ENCODE data around the gene PLEKHM3. TPM values are rescaled to one million over a fixed set of nuclear protein-coding genes. Genes with fewer than 3 reads are reported as not detected.

The PLEKHM3 gene
- total RNA-seq, 2 donors from 2014 or later, result 20.5 to 21.8 TPM

- no peaks in the 10 kb centered on the region for H3K27me3 ChIP-seq (replicated peaks; ENCODE audit: insufficient read depth)
- H3K36me3 ChIP-seq, result no peaks in the 10 kb centered on the region
- ATAC-seq (ENCODE audit: insufficient number of reproducible peaks, low FRiP score, low read depth), result no peak
- DNase-seq (ENCODE audit: low spot score), result no peak
- no peak overlapping the region for H3K27ac ChIP-seq
- no peak overlapping the region for H3K4me3 ChIP-seq
- no peaks in the 10 kb centered on the region for H3K9me3 ChIP-seq
- TF ChIP-seq CTCF (IDR thresholded peaks at IDR 0.05), result no peak
- no peaks in the 10 kb centered on the region for H3K4me1 ChIP-seq (ENCODE audit: control insufficient read depth in 1 of 2, low read depth in 2 of 2)
Measured at GRCh38 chr2:208013285-208014178, 11.8 kb downstream of the PLEKHM3 start.

- DNase-seq (ENCODE audit: low spot score), result no peak
- Histone ChIP-seq H3K4me1 (ENCODE audit: control insufficient read depth in 1 of 2, low read depth in 2 of 2) (no peaks in the 10 kb centered on the region), H3K27ac (no peak overlapping the region), H3K4me3 (no peak overlapping the region), H3K9me3 (no peaks in the 10 kb centered on the region), H3K27me3 (replicated peaks; ENCODE audit: insufficient read depth) (no peaks in the 10 kb centered on the region), H3K36me3 (no peaks in the 10 kb centered on the region)
- ATAC-seq (ENCODE audit: insufficient number of reproducible peaks, low FRiP score, low read depth), result no peak
- TF ChIP-seq CTCF (IDR thresholded peaks at IDR 0.05), result no peak
Measured at GRCh38 chr2:208012449-208012848, 12.9 kb downstream of the PLEKHM3 start.

GRCh38 chr2:208010506-208010905 lies 14.8 kb downstream of the PLEKHM3 start:
- Histone ChIP-seq H3K4me3 (no peak overlapping the region), H3K9me3 (no peaks in the 10 kb centered on the region), H3K27ac (no peak overlapping the region), H3K36me3 (no peaks in the 10 kb centered on the region), H3K4me1 (ENCODE audit: control insufficient read depth in 1 of 2, low read depth in 2 of 2) (no peaks in the 10 kb centered on the region), H3K27me3 (replicated peaks; ENCODE audit: insufficient read depth) (no peaks in the 10 kb centered on the region)
- no peak for DNase-seq (ENCODE audit: low spot score)
- no peak for ATAC-seq (ENCODE audit: insufficient number of reproducible peaks, low FRiP score, low read depth)
- TF ChIP-seq CTCF (IDR thresholded peaks at IDR 0.05), result no peak

GRCh38 chr2:208006833-208007232 lies 18.5 kb downstream of the PLEKHM3 start:
- DNase-seq (ENCODE audit: low spot score) (no peak), ATAC-seq (ENCODE audit: insufficient number of reproducible peaks, low FRiP score, low read depth) (no peak)
- no peak overlapping the region for H3K27ac ChIP-seq
- no peaks in the 10 kb centered on the region for H3K36me3 ChIP-seq
- no peak overlapping the region for H3K4me3 ChIP-seq
- no peaks in the 10 kb centered on the region for H3K9me3 ChIP-seq
- peaks cover 0 to 6% of the 10 kb centered on the region in 2 donors for H3K4me1 ChIP-seq (ENCODE audit: control insufficient read depth in 1 of 2, low read depth in 2 of 2)
- no peaks in the 10 kb centered on the region for H3K27me3 ChIP-seq (replicated peaks; ENCODE audit: insufficient read depth)
- no peak for TF ChIP-seq CTCF (IDR thresholded peaks at IDR 0.05)

- peaks cover under 1% of the 10 kb centered on the region for H3K36me3 ChIP-seq
- no peak for ATAC-seq (ENCODE audit: insufficient number of reproducible peaks, low FRiP score, low read depth)
- DNase-seq (ENCODE audit: low spot score), result no peak
- no peak overlapping the region for H3K27ac ChIP-seq
- no peak overlapping the region for H3K4me3 ChIP-seq
- no peak for TF ChIP-seq CTCF (IDR thresholded peaks at IDR 0.05)
- H3K27me3 ChIP-seq (replicated peaks; ENCODE audit: insufficient read depth), result no peaks in the 10 kb centered on the region
- H3K9me3 ChIP-seq, result no peaks in the 10 kb centered on the region
- H3K4me1 ChIP-seq (ENCODE audit: control insufficient read depth in 1 of 2, low read depth in 2 of 2), result peaks cover 0 to 6% of the 10 kb centered on the region in 2 donors
Measured at GRCh38 chr2:208006337-208006736, 19.0 kb downstream of the PLEKHM3 start.
